Measurements from ENCODE around the gene SSNA1.

Gene SSNA1

GRCh38 chr9:137156567-137157375 is 31.7 kb upstream of the SSNA1 start:
- no peak for DNase-seq

GRCh38 chr9:137157618-137158415 is 30.7 kb upstream of the SSNA1 start:
- no peak for DNase-seq

- no peak for DNase-seq
These were observed 29.9 kb upstream of the SSNA1 start for GRCh38 chr9:137158625-137159024.

GRCh38 chr9:137159105-137160053 is 29.1 kb upstream of the SSNA1 start:
- no peak for DNase-seq

GRCh38 chr9:137160054-137160425 is 28.4 kb upstream of the SSNA1 start:
- DNase-seq: no peak

GRCh38 chr9:137160716-137161557 is 27.5 kb upstream of the SSNA1 start:
- DNase-seq: no peak

GRCh38 chr9:137161558-137162486 is 26.7 kb upstream of the SSNA1 start:
- DNase-seq: no peak

- DNase-seq: no peak
These were observed 25.7 kb upstream of the SSNA1 start for GRCh38 chr9:137162505-137163364.

GRCh38 chr9:137163365-137163715 is 25.1 kb upstream of the SSNA1 start:
- no peak for DNase-seq

GRCh38 chr9:137163805-137164204 is 24.7 kb upstream of the SSNA1 start:
- no peak for DNase-seq

GRCh38 chr9:137164370-137165249 is 23.9 kb upstream of the SSNA1 start:
- no peak for DNase-seq

GRCh38 chr9:137165250-137165836 is 23.1 kb upstream of the SSNA1 start:
- no peak for DNase-seq

GRCh38 chr9:137166380-137167229 is 21.9 kb upstream of the SSNA1 start:
- DNase-seq: no peak

- no peak for DNase-seq
These were observed 21.2 kb upstream of the SSNA1 start for GRCh38 chr9:137167277-137167746.

GRCh38 chr9:137167747-137168572 is 20.5 kb upstream of the SSNA1 start:
- no peak for DNase-seq

- DNase-seq: no peak
These were observed 19.9 kb upstream of the SSNA1 start for GRCh38 chr9:137168573-137168903.
